Adrenal gland (tissue), 5 donors: Measurements from ENCODE around the gene FAM186B.

Experiments used
- POLR2A ChIP-seq, 2 donors: fragments of 450-650 bp; IDR thresholded peaks; one replicate each; pipeline ENCODE4 v1.6.1; 2017; ENCODE audit warnings: antibody characterized with exemption in 2 of 2, mild to moderate bottlenecking in 2 of 2, moderate library complexity in 1 of 2
- TF ChIP-seq, protein P1 (sequence below), 6 experiments: fragments of 450-650 bp in 4 of 6; fragments of 200-600 bp in 2 of 6; sonication (generic) in 1 of 6; IDR thresholded peaks; 1 replicate in 5 of 6; 2 replicates in 1 of 6; pipeline versions ENCODE4 v1.5.1 to v1.8.0; 2016 to 2021; ENCODE audit warnings: antibody characterized with exemption in 6 of 6, mild to moderate bottlenecking in 2 of 6, moderate library complexity in 1 of 6
- donor health status: DM: no; HTN: no; CAD: no.

DNA sequence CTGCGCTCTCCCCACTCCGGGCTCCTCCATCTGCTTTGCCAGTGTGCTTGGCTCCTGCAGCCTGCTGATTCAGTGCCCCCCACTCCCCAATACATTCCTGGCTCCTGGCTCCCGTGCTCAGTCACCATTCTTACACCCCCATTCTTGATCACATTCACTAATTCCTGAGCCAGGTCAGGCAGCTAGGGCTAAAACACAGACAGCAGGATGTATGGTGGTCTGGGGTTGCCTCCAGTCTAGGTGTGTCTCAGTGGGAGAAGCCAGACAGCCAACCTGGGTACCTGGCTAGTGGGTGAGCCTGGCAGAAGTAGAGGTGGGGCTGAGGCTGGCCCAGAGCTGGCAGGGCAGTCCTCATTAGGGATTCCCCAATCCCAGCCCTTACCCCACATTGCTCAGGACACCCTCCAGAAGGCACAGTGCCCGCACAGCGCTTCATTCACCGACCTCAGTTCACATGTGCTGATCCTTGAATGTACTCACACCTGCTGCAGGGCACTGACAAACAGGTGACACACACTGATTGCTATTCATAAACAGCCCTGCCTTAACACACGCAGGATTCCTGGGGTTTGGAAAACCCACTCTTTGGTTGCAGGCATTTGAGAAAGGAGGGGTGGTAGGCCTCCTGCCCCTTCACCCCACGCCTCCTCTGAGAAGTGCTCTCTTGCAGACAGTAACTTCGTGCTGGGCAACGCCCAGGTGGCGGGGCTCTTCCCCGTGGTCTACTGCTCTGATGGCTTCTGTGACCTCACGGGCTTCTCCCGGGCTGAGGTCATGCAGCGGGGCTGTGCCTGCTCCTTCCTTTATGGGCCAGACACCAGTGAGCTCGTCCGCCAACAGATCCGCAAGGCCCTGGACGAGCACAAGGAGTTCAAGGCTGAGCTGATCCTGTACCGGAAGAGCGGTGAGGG, 65.0 kb downstream of the FAM186B start:
- TF ChIP-seq, protein P1, sequence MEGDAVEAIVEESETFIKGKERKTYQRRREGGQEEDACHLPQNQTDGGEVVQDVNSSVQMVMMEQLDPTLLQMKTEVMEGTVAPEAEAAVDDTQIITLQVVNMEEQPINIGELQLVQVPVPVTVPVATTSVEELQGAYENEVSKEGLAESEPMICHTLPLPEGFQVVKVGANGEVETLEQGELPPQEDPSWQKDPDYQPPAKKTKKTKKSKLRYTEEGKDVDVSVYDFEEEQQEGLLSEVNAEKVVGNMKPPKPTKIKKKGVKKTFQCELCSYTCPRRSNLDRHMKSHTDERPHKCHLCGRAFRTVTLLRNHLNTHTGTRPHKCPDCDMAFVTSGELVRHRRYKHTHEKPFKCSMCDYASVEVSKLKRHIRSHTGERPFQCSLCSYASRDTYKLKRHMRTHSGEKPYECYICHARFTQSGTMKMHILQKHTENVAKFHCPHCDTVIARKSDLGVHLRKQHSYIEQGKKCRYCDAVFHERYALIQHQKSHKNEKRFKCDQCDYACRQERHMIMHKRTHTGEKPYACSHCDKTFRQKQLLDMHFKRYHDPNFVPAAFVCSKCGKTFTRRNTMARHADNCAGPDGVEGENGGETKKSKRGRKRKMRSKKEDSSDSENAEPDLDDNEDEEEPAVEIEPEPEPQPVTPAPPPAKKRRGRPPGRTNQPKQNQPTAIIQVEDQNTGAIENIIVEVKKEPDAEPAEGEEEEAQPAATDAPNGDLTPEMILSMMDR (IDR thresholded peaks at IDR 0.05), result no peak
- no peak for TF ChIP-seq POLR2A (IDR thresholded peaks at IDR 0.05)
